Measurements from ENCODE around the gene POC1A.

Gene POC1A

GRCh38 chr3:52067526-52067925, 86.7 kb downstream of the POC1A start:
- DNase-seq (ENCODE audit: extremely low spot score) = no peak
- no peak for TF ChIP-seq CTCF (IDR thresholded peaks at IDR 0.05; ENCODE audit: control extremely low read depth, extremely low read depth, low read depth, missing control alignments)
- POLR2A ChIA-PET = no interaction called here
- CTCF ChIA-PET = interaction anchor here (1.0 to 1.6 kb wide), 4 partner anchors 10 to 56 kb away, joined by 3 to 13 read pairs (median 4); no protein-coding TSS in a partner anchor

- POLR2A ChIA-PET = no interaction called here
- DNase-seq (ENCODE audit: extremely low spot score) = no peak
- CTCF ChIA-PET = interaction anchor here (1.0 to 1.6 kb wide), 4 partner anchors 11 to 57 kb away, joined by 3 to 13 read pairs (median 4); no protein-coding TSS in a partner anchor
- TF ChIP-seq CTCF (IDR thresholded peaks at IDR 0.05; ENCODE audit: control extremely low read depth, extremely low read depth, low read depth, missing control alignments) = no peak
Measured at GRCh38 chr3:52067046-52067445, 87.2 kb downstream of the POC1A start.

GRCh38 chr3:52065264-52065756, 88.9 kb downstream of the POC1A start:
- DNase-seq (ENCODE audit: extremely low spot score) = no peak
- TF ChIP-seq CTCF (IDR thresholded peaks at IDR 0.05; ENCODE audit: control extremely low read depth, extremely low read depth, low read depth, missing control alignments) = no peak
- ChIA-PET CTCF (interaction anchor here (0.9 to 1.5 kb wide), 3 partner anchors 10 to 78 kb away, joined by 3 read pairs; no protein-coding TSS in a partner anchor), POLR2A (no interaction called here)

- POLR2A ChIA-PET = no interaction called here
- no peak for TF ChIP-seq CTCF (IDR thresholded peaks at IDR 0.05; ENCODE audit: control extremely low read depth, extremely low read depth, low read depth, missing control alignments)
- CTCF ChIA-PET = no interaction called here
- DNase-seq (ENCODE audit: extremely low spot score) = no peak
Measured at GRCh38 chr3:52064561-52064960, 89.7 kb downstream of the POC1A start.

GRCh38 chr3:52063026-52063723, 91.0 kb downstream of the POC1A start:
- no peak for TF ChIP-seq CTCF (IDR thresholded peaks at IDR 0.05; ENCODE audit: control extremely low read depth, extremely low read depth, low read depth, missing control alignments)
- ChIA-PET POLR2A (no interaction called here), CTCF (interaction anchor here (1.6 to 12.7 kb wide), 4 partner anchors 10 to 122 kb away, joined by 4 to 123 read pairs (median 10); partner anchors contain the start of gene RRP9)
- DNase-seq (ENCODE audit: extremely low spot score) = no peak

GRCh38 chr3:52062505-52062904, 91.7 kb downstream of the POC1A start:
- ChIA-PET CTCF (interaction anchor here (1.6 to 12.7 kb wide), 4 partner anchors 10 to 121 kb away, joined by 4 to 123 read pairs (median 10); partner anchors contain the start of gene RRP9), POLR2A (no interaction called here)
- no peak for TF ChIP-seq CTCF (IDR thresholded peaks at IDR 0.05; ENCODE audit: control extremely low read depth, extremely low read depth, low read depth, missing control alignments)
- peak; percentile 69 for DNase-seq (ENCODE audit: extremely low spot score)
